ENCODE data around the gene HNF1B.

DNA sequence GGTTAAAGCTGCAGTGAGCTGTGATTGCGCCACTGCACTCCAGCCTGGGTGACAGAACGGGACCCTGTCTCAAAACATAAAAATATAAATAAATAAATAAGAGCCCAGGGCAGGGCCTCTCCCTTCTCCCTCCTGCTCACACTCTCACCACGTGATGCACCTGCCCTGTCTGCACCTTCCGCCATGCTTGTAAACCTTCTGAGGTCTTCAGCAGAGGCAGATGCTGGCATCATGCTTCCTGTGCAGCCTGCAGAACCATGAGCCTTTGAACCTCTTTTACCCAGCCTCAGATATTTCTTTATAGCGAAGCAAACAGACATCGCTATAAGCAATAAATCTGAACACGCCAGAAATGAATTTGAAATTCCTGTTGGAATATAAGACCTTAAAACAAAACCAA, 48.5 kb downstream of the HNF1B start:
- TF ChIP-seq, protein P1, sequence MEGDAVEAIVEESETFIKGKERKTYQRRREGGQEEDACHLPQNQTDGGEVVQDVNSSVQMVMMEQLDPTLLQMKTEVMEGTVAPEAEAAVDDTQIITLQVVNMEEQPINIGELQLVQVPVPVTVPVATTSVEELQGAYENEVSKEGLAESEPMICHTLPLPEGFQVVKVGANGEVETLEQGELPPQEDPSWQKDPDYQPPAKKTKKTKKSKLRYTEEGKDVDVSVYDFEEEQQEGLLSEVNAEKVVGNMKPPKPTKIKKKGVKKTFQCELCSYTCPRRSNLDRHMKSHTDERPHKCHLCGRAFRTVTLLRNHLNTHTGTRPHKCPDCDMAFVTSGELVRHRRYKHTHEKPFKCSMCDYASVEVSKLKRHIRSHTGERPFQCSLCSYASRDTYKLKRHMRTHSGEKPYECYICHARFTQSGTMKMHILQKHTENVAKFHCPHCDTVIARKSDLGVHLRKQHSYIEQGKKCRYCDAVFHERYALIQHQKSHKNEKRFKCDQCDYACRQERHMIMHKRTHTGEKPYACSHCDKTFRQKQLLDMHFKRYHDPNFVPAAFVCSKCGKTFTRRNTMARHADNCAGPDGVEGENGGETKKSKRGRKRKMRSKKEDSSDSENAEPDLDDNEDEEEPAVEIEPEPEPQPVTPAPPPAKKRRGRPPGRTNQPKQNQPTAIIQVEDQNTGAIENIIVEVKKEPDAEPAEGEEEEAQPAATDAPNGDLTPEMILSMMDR (IDR thresholded peaks at IDR 0.05; ENCODE audit: low read length): no peak
- TF ChIP-seq EZH2 (IDR thresholded peaks at IDR 0.05; ENCODE audit: borderline replicate concordance, low read length): no peak
